Urinary bladder (tissue), 4 donors: Measurements from ENCODE around the gene OPRL1. TPM values are rescaled to one million over a fixed set of nuclear protein-coding genes. Genes with fewer than 3 reads are reported as not detected.
A peak's percentile ranks its signal among the peaks of the same experiment; 100 is the strongest.

Source experiments
- DNase-seq: peaks from one replicate; pipeline ENCODE4 v3.0.0-alpha.2; 2015; ENCODE audit errors: extremely low spot score
- H3K27ac ChIP-seq: one replicate; pipeline ENCODE4 v1.5.1; 2013; ENCODE audit warnings: low read depth, mild to moderate bottlenecking, moderate library complexity
- H3K36me3 ChIP-seq: one replicate; pipeline ENCODE4 v1.6.1; 2013; ENCODE audit warnings: mild to moderate bottlenecking, moderate library complexity; ENCODE audit not compliant: insufficient read depth
- H3K4me1 ChIP-seq: one replicate; pipeline ENCODE4 v1.6.1; 2013; ENCODE audit warnings: mild to moderate bottlenecking, moderate library complexity; ENCODE audit not compliant: insufficient read depth
- H3K4me3 ChIP-seq: one replicate; pipeline ENCODE4 v1.5.1; 2013; ENCODE audit warnings: low read depth, low read length
- WGBS: extraction: QIAGEN DNeasy Blood & Tissue Kit; methylation state at CpG from one replicate; pipeline ENCODE4 v1.1.7; 2013; 5-methylcytosine and 5-hydroxymethylcytosine counted together
- polyA plus RNA-seq: library from polyadenylated mRNA; stranded (reverse); fragments of 200-250 nt; gene quantifications from one replicate; pipeline ENCODE4 v1.2.3, GENCODE V29; 2013
- total RNA-seq: library from RNA; depleted of rRNA; stranded (reverse); fragments of >200 nt; gene quantifications from one replicate; pipeline ENCODE4 v1.2.3, GENCODE V29; 2014
- donor health status: healthy with polysubstance abuse.
- donor health status: healthy.

The OPRL1 gene
- total and polyA plus RNA-seq, 2 donors = 0.67 to 1.1 TPM

GRCh38 chr20:64077094-64077493, 2.8 kb upstream of the OPRL1 start:
- Histone ChIP-seq H3K36me3 (no peaks in the 10 kb centered on the region), H3K4me1 (peaks cover 2% of the 10 kb centered on the region), H3K4me3 (no peak overlapping the region), H3K27ac (no peak overlapping the region)
- DNase-seq = no peak
- 83% methylated on average over 8 of the region's 8 CpGs for WGBS

GRCh38 chr20:64077541-64077875, 2.4 kb upstream of the OPRL1 start:
- H3K4me3 ChIP-seq = no peak overlapping the region

GRCh38 chr20:64077876-64078551, 1.9 kb upstream of the OPRL1 start:
- Histone ChIP-seq H3K27ac (no peak overlapping the region), H3K4me1 (peaks cover 2% of the 10 kb centered on the region), H3K4me3 (peak overlapping the region; percentile 56), H3K36me3 (no peaks in the 10 kb centered on the region)
- DNase-seq = no peak
- 69% methylated on average over 15 of the region's 15 CpGs for WGBS

More at GRCh38 chr20:64077541-64077875, 2.4 kb upstream of the OPRL1 start:
- WGBS = 75% methylated on average over 7 of the region's 7 CpGs
- no peak for DNase-seq
- Histone ChIP-seq H3K4me1 (peaks cover 2% of the 10 kb centered on the region), H3K27ac (no peak overlapping the region), H3K36me3 (no peaks in the 10 kb centered on the region)

- H3K4me1 ChIP-seq = peaks cover 2% of the 10 kb centered on the region
- peak overlapping the region; percentile 56 for H3K4me3 ChIP-seq
- no peaks in the 10 kb centered on the region for H3K36me3 ChIP-seq
- no peak for DNase-seq
- 21% methylated on average over 4 of the region's 4 CpGs for WGBS
- no peak overlapping the region for H3K27ac ChIP-seq
Observed at GRCh38 chr20:64078934-64079272, 979 bp upstream of the OPRL1 start.

- Histone ChIP-seq H3K27ac (no peak within 1 kb of the TSS), H3K4me3 (peak within 1 kb of the TSS; percentile 56), H3K4me1 (peaks cover 2% of the 10 kb centered on the region), H3K36me3 (no peaks in the 10 kb centered on the region)
- DNase-seq = no peak
- WGBS = under 1% methylated on average over 73 of the region's 73 CpGs
Observed at GRCh38 chr20:64079273-64080012, 439 bp upstream of the OPRL1 start, which contains the start of gene RGS19. TSS of gene RGS19 (minus strand) at chr20:64079518. CDS start at chr20:64076886, 2,632 bp downstream.

- Histone ChIP-seq H3K4me1 (peaks cover 2% of the 10 kb centered on the region), H3K27ac (no peak overlapping the region), H3K4me3 (no peak overlapping the region), H3K36me3 (no peaks in the 10 kb centered on the region)
- DNase-seq = no peak
- WGBS = 77% methylated on average over 17 of the region's 17 CpGs
Observed at GRCh38 chr20:64080813-64081623, 1.1 kb downstream of the OPRL1 start.

- WGBS = 90% methylated on average over 6 of the region's 6 CpGs
- no peak overlapping the region for H3K4me3 ChIP-seq
- peaks cover 2% of the 10 kb centered on the region for H3K4me1 ChIP-seq
- no peak overlapping the region for H3K27ac ChIP-seq
- DNase-seq = no peak
- no peaks in the 10 kb centered on the region for H3K36me3 ChIP-seq
Observed at GRCh38 chr20:64081624-64081964, 1.7 kb downstream of the OPRL1 start.

GRCh38 chr20:64082126-64082731, 2.3 kb downstream of the OPRL1 start:
- H3K4me1 ChIP-seq = peaks cover 2% of the 10 kb centered on the region
- 31% methylated on average over 13 of the region's 13 CpGs for WGBS
- no peak overlapping the region for H3K27ac ChIP-seq

GRCh38 chr20:64082820-64083377, 3.0 kb downstream of the OPRL1 start:
- peaks cover 2% of the 10 kb centered on the region for H3K4me1 ChIP-seq
- H3K27ac ChIP-seq = no peak overlapping the region
- H3K36me3 ChIP-seq = no peaks in the 10 kb centered on the region
- 24% methylated on average over 13 of the region's 13 CpGs for whole genome bisulfite sequencing
- H3K4me3 ChIP-seq = no peak overlapping the region
- no peak for DNase-seq

More at GRCh38 chr20:64082126-64082731, 2.3 kb downstream of the OPRL1 start:
- no peaks in the 10 kb centered on the region for H3K36me3 ChIP-seq
- DNase-seq = no peak
- no peak overlapping the region for H3K4me3 ChIP-seq

- no peak overlapping the region for H3K27ac ChIP-seq
- WGBS = 2% methylated on average over 52 of the region's 52 CpGs
- peak overlapping the region; percentile 35 for H3K4me3 ChIP-seq
- H3K36me3 ChIP-seq = no peaks in the 10 kb centered on the region
- no peak for DNase-seq
- peaks cover 2% of the 10 kb centered on the region for H3K4me1 ChIP-seq
Observed at GRCh38 chr20:64083378-64083803, 3.5 kb downstream of the OPRL1 start.

GRCh38 chr20:64083804-64084684, 4.2 kb downstream of the OPRL1 start, which contains the start of gene LKAAEAR1:
TSS of gene LKAAEAR1 (minus strand) at chr20:64084398. CDS start at chr20:64084219, 179 bp downstream.
- Histone ChIP-seq H3K27ac (no peak within 1 kb of the TSS), H3K4me3 (peak within 1 kb of the TSS; percentile 35), H3K4me1 (no peaks in the 10 kb centered on the region), H3K36me3 (no peaks in the 10 kb centered on the region)
- 2% methylated on average over 86 of the region's 86 CpGs for WGBS
- DNase-seq = no peak

GRCh38 chr20:64084685-64085152, 4.8 kb downstream of the OPRL1 start:
- DNase-seq = no peak
- H3K36me3 ChIP-seq = no peaks in the 10 kb centered on the region
- WGBS = 9% methylated on average over 23 of the region's 23 CpGs
- H3K4me1 ChIP-seq = no peaks in the 10 kb centered on the region
- no peak overlapping the region for H3K27ac ChIP-seq
- no peak overlapping the region for H3K4me3 ChIP-seq
